Tibial nerve (tissue), 3 donors: ENCODE measurements around the gene LRRC4C.

Experiments used
- POLR2A ChIP-seq, 2 donors: fragments of 450-650 bp; IDR thresholded peaks; one replicate each; pipeline ENCODE4 v1.6.1; 2017; ENCODE audit warnings: antibody characterized with exemption in 2 of 2, mild to moderate bottlenecking in 2 of 2, moderate library complexity in 2 of 2
- TF ChIP-seq, protein P1 (sequence below), 5 experiments: fragments of 200-600 bp in 3 of 5; fragments of 450-650 bp in 2 of 5; sonication (generic) in 3 of 5; IDR thresholded peaks; one replicate each; pipeline ENCODE4 v1.5.1; 2016 to 2019; ENCODE audit warnings: antibody characterized with exemption in 5 of 5, mild to moderate bottlenecking in 3 of 5, moderate library complexity in 2 of 5

DNA sequence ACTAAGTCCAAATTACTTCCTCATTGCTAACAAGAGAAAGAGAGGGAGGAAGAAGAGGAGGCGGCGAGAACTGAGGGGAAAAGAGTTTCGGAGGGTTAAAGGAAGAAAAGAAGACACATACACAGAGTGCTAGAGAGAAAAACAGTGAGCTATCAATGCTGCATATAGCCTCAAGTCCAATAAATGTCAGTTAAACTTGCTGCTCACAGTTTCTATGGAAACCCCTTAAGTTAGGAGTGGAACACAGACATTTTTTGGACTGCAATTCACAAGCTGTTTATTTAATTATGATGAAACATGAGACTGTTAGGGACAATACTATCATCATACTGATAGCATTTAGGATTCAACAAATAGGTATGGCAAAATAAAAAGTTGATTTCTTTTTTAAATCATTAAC is 1320.4 kb downstream of the LRRC4C start:
- TF ChIP-seq, protein P1, sequence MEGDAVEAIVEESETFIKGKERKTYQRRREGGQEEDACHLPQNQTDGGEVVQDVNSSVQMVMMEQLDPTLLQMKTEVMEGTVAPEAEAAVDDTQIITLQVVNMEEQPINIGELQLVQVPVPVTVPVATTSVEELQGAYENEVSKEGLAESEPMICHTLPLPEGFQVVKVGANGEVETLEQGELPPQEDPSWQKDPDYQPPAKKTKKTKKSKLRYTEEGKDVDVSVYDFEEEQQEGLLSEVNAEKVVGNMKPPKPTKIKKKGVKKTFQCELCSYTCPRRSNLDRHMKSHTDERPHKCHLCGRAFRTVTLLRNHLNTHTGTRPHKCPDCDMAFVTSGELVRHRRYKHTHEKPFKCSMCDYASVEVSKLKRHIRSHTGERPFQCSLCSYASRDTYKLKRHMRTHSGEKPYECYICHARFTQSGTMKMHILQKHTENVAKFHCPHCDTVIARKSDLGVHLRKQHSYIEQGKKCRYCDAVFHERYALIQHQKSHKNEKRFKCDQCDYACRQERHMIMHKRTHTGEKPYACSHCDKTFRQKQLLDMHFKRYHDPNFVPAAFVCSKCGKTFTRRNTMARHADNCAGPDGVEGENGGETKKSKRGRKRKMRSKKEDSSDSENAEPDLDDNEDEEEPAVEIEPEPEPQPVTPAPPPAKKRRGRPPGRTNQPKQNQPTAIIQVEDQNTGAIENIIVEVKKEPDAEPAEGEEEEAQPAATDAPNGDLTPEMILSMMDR (IDR thresholded peaks at IDR 0.05), result no peak
- no peak for TF ChIP-seq POLR2A (IDR thresholded peaks at IDR 0.05)
